Measurements from ENCODE around the gene MYRF.

DNA sequence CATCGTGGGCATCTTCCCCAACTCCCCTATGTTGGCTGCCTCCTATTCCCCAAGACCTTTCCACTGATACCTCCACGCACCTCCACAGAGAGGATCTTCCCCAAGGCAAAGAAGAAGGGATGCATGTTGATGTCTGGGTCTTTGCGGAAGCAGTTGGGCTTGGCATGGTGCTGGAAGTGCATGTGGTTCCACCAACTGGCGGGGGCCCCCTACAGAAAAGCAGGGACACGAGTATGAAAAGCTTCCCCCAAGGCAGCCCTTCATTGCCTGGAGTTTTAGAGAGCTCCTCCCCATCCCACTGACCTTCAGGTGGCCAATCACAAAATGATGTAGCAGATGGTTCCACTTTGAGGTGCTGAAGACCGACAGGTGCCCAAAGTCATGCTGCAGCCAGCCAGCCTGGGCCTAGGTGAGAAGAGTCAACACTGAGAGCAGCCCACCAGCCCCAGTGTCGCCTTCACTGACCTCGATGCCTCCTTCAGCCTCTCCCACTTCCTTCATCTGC, 58.3 kb downstream of the MYRF start:
- TF ChIP-seq, protein P1, sequence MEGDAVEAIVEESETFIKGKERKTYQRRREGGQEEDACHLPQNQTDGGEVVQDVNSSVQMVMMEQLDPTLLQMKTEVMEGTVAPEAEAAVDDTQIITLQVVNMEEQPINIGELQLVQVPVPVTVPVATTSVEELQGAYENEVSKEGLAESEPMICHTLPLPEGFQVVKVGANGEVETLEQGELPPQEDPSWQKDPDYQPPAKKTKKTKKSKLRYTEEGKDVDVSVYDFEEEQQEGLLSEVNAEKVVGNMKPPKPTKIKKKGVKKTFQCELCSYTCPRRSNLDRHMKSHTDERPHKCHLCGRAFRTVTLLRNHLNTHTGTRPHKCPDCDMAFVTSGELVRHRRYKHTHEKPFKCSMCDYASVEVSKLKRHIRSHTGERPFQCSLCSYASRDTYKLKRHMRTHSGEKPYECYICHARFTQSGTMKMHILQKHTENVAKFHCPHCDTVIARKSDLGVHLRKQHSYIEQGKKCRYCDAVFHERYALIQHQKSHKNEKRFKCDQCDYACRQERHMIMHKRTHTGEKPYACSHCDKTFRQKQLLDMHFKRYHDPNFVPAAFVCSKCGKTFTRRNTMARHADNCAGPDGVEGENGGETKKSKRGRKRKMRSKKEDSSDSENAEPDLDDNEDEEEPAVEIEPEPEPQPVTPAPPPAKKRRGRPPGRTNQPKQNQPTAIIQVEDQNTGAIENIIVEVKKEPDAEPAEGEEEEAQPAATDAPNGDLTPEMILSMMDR (optimal IDR thresholded peaks at IDR 0.05 in 1 of 3, IDR thresholded peaks at IDR 0.05 in 1 of 3, conservative IDR thresholded peaks at IDR 0.05 in 1 of 3; ENCODE audit: extremely low read depth in 1 of 3, insufficient read depth in 2 of 3, low read length in 3 of 3), result no peak
- no peak for TF ChIP-seq EZH2 (IDR thresholded peaks at IDR 0.05; ENCODE audit: low read length)

All from keratinocyte (primary cell).